Neural cell (in vitro differentiated cells): ENCODE results near the gene TMOD1. TPM values are rescaled to one million over a fixed set of nuclear protein-coding genes. Genes with fewer than 3 reads are reported as not detected.

Experiments used
- H2AFZ ChIP-seq: fragments of 200-600, 300-800 bp; sonication (generic), shearing (Covaris generic); 2 replicates; pipeline ENCODE4 v1.6.0; 2014; ENCODE audit warnings: low read depth, mild to moderate bottlenecking, antibody characterized with exemption, low read length, moderate library complexity
- H3F3A ChIP-seq: fragments of 200-600 bp; shearing (Covaris generic); 2 replicates; pipeline ENCODE4 v1.6.1; 2016; ENCODE audit warnings: mild to moderate bottlenecking, moderate library complexity, mixed read lengths, antibody characterized with exemption, low read length; ENCODE audit not compliant: insufficient read depth, poor library complexity, severe bottlenecking
- H3K27ac ChIP-seq: fragments of 200-600, 300-800 bp; sonication (generic), shearing (Covaris generic); 2 replicates; pipeline ENCODE4 v1.5.1; 2014; ENCODE audit warnings: mild to moderate bottlenecking, low read length, moderate library complexity
- H3K27me3 ChIP-seq: fragments of 300-800, 200-600 bp; sonication (generic), shearing (Covaris generic); 2 replicates; pipeline ENCODE4 v1.6.0; 2014; ENCODE audit warnings: mild to moderate bottlenecking, low read depth, low read length, moderate library complexity; ENCODE audit not compliant: insufficient read depth
- H3K36me3 ChIP-seq: fragments of 300-800, 200-600 bp; sonication (generic), shearing (Covaris generic); 2 replicates; pipeline ENCODE4 v1.5.1; 2014; ENCODE audit warnings: mild to moderate bottlenecking, antibody characterized with exemption, low read length, moderate library complexity; ENCODE audit not compliant: insufficient read depth
- H3K4me2 ChIP-seq: fragments of 300-800, 200-600 bp; sonication (generic), shearing (Covaris generic); 2 replicates; pipeline ENCODE4 v1.6.0; 2014; ENCODE audit warnings: mild to moderate bottlenecking, low read length
- H3K4me3 ChIP-seq: fragments of 300-800, 200-600 bp; sonication (generic), shearing (Covaris generic); 2 replicates; pipeline ENCODE4 v1.5.1; 2014; ENCODE audit warnings: mild to moderate bottlenecking, low read length, moderate library complexity
- H3K79me2 ChIP-seq: fragments of 200-600 bp; shearing (Covaris generic); replicated peaks from 2 replicates; pipeline ENCODE4 v1.6.0; 2014; ENCODE audit warnings: mild to moderate bottlenecking, low read length, moderate library complexity; ENCODE audit not compliant: insufficient read depth
- H3K9ac ChIP-seq: fragments of 300-800, 200-600 bp; sonication (generic), shearing (Covaris generic); 2 replicates; pipeline ENCODE4 v1.6.1; 2016; ENCODE audit warnings: mild to moderate bottlenecking, low read length, mixed read lengths
- H3K9me2 ChIP-seq: fragments of 200-600 bp; shearing (Covaris generic); 2 replicates; pipeline ENCODE4 v1.6.1; 2016; ENCODE audit warnings: mild to moderate bottlenecking, low read length, mixed read lengths; ENCODE audit not compliant: insufficient read depth
- H3K9me3 ChIP-seq: fragments of 200-600, 300-800 bp; sonication (generic), shearing (Covaris generic); 2 replicates; pipeline ENCODE4 v1.6.1; 2016; ENCODE audit warnings: mild to moderate bottlenecking, mixed run types, low read length, moderate library complexity, mixed read lengths
- H4K20me1 ChIP-seq: fragments of 200-600 bp; shearing (Covaris generic); 2 replicates; pipeline ENCODE4 v1.6.1; 2016; ENCODE audit warnings: mild to moderate bottlenecking, mixed run types; ENCODE audit not compliant: insufficient read depth
- CTCF ChIP-seq: fragments of 450-650 bp; IDR thresholded peaks from 2 replicates; pipeline ENCODE4 v1.5.1; 2014; ENCODE audit warnings: antibody characterized with exemption, mild to moderate bottlenecking, moderate library complexity; ENCODE audit not compliant: poor library complexity, severe bottlenecking
- EP300 ChIP-seq: fragments of 450-650 bp; conservative IDR thresholded peaks from 2 replicates; pipeline ENCODE4 v1.6.1; 2014; ENCODE audit warnings: antibody characterized with exemption, mild to moderate bottlenecking, moderate library complexity; ENCODE audit not compliant: poor library complexity, severe bottlenecking
- EZH2 ChIP-seq: fragments of 200-600, 300-800 bp; shearing (Covaris generic), sonication (generic); IDR thresholded peaks from 2 replicates; pipeline ENCODE4 v1.6.1; 2014; ENCODE audit warnings: antibody characterized with exemption, low read length, borderline replicate concordance, mild to moderate bottlenecking; ENCODE audit not compliant: insufficient read depth, poor library complexity, severe bottlenecking
- MXI1 ChIP-seq: fragments of 450-650 bp; conservative IDR thresholded peaks from 2 replicates; pipeline ENCODE4 v1.6.1; 2014; ENCODE audit warnings: antibody characterized with exemption, mild to moderate bottlenecking; ENCODE audit not compliant: poor library complexity, severe bottlenecking
- POLR2AphosphoS5 ChIP-seq: IDR thresholded peaks from 2 replicates; pipeline ENCODE4 v1.6.1; 2012
- RAD21 ChIP-seq: fragments of 450-650 bp; conservative IDR thresholded peaks from 2 replicates; pipeline ENCODE4 v1.6.1; 2014; ENCODE audit warnings: antibody characterized with exemption, mild to moderate bottlenecking, moderate library complexity
- REST ChIP-seq: IDR thresholded peaks from 2 replicates; pipeline ENCODE4 v1.6.1; 2012; ENCODE audit warnings: borderline replicate concordance
- SMC3 ChIP-seq: fragments of 450-650 bp; conservative IDR thresholded peaks from 2 replicates; pipeline ENCODE4 v1.6.1; 2014; ENCODE audit warnings: antibody characterized with exemption, mild to moderate bottlenecking, moderate library complexity; ENCODE audit not compliant: poor library complexity
- TAF1 ChIP-seq: IDR thresholded peaks from 2 replicates; pipeline ENCODE4 v1.6.1; 2012; ENCODE audit warnings: low read depth
- polyA plus RNA-seq: library from polyadenylated mRNA; depleted of rRNA; stranded (reverse); fragments of >200 nt; gene quantifications from 2 replicates; pipeline ENCODE4 v1.2.3, GENCODE V29; 2014

TMOD1 gene
- polyA plus RNA-seq, 1 donor from 2014 or later: 0.17 TPM

- Histone ChIP-seq H3K27me3 (no peaks in the 10 kb centered on the region), H3K4me3 (no peak overlapping the region)
- TF ChIP-seq SMC3: no peak
- no peak for TF ChIP-seq EZH2
- TF ChIP-seq MXI1: no peak
- no peak for TF ChIP-seq CTCF
- no peak for TF ChIP-seq POLR2AphosphoS5
Measured at GRCh38 chr9:97512966-97513560, 11.6 kb downstream of the TMOD1 start.

GRCh38 chr9:97514531-97514930 lies 13.1 kb downstream of the TMOD1 start:
- H3K27ac ChIP-seq: no peak overlapping the region
- H3K79me2 ChIP-seq: no peaks in the 10 kb centered on the region
- H3K4me2 ChIP-seq: no peak overlapping the region
- H3K9ac ChIP-seq: no peak overlapping the region
- no peak overlapping the region for H3K4me3 ChIP-seq
- no peaks in the 10 kb centered on the region for H3F3A ChIP-seq
- TF ChIP-seq MXI1 (no peak), TAF1 (no peak), POLR2AphosphoS5 (no peak), EP300 (no peak), RAD21 (no peak), SMC3 (no peak), REST (no peak), CTCF (no peak), EZH2 (no peak)
- H3K27me3 ChIP-seq: no peaks in the 10 kb centered on the region
- H4K20me1 ChIP-seq: no peaks in the 10 kb centered on the region
- no peaks in the 10 kb centered on the region for H3K9me2 ChIP-seq
- no peaks in the 10 kb centered on the region for H3K9me3 ChIP-seq
- H3K36me3 ChIP-seq: no peaks in the 10 kb centered on the region
- H2AFZ ChIP-seq: no peak overlapping the region

More at GRCh38 chr9:97512966-97513560, 11.6 kb downstream of the TMOD1 start:
- Histone ChIP-seq H3K36me3 (no peaks in the 10 kb centered on the region), H3K27ac (no peak overlapping the region), H3F3A (no peaks in the 10 kb centered on the region), H3K9ac (no peak overlapping the region), H2AFZ (no peak overlapping the region), H4K20me1 (no peaks in the 10 kb centered on the region), H3K79me2 (no peaks in the 10 kb centered on the region), H3K4me2 (no peak overlapping the region), H3K9me3 (no peaks in the 10 kb centered on the region), H3K9me2 (no peaks in the 10 kb centered on the region)
